Subcutaneous abdominal adipose tissue (tissue), 5 donors: ENCODE data around the gene LGR6.

Experiments used
- H3K27ac ChIP-seq: one replicate; pipeline ENCODE4 v1.7.0; 2013; ENCODE audit warnings: low read depth, mild to moderate bottlenecking, inconsistent platforms, low read length, moderate library complexity
- H3K27me3 ChIP-seq, 5 donors: one replicate each; pipeline ENCODE4 v1.7.0; 2013; ENCODE audit warnings: low read length in 5 of 5, inconsistent platforms in 1 of 5; ENCODE audit not compliant: control insufficient read depth in 5 of 5, insufficient read depth in 4 of 5
- H3K36me3 ChIP-seq, 5 donors: one replicate each; pipeline ENCODE4 v1.7.0; 2013; ENCODE audit warnings: low read length in 5 of 5; ENCODE audit not compliant: control insufficient read depth in 5 of 5, insufficient read depth in 5 of 5
- H3K4me1 ChIP-seq, 5 donors: one replicate each; pipeline ENCODE4 v1.7.0; 2013; ENCODE audit warnings: low read length in 5 of 5, mild to moderate bottlenecking in 3 of 5, moderate library complexity in 1 of 5; ENCODE audit not compliant: control insufficient read depth in 5 of 5, insufficient read depth in 5 of 5
- H3K4me3 ChIP-seq, 5 donors: one replicate each; pipeline ENCODE4 v1.7.0; 2013; ENCODE audit warnings: low read length in 5 of 5, low read depth in 1 of 5
- H3K9ac ChIP-seq, 5 donors: one replicate each; pipeline ENCODE4 v1.7.0; 2013; ENCODE audit warnings: low read length in 5 of 5, mild to moderate bottlenecking in 4 of 5, moderate library complexity in 3 of 5
- H3K9me3 ChIP-seq, 5 donors: one replicate each; pipeline ENCODE4 v1.7.0; 2013; ENCODE audit warnings: low read length in 5 of 5; ENCODE audit not compliant: control insufficient read depth in 5 of 5
- donor health status: healthy.
- donor health status: healthy.
- donor health status: healthy.
- donor health status: healthy.
- donor health status: healthy.

The LGR6 gene

GRCh38 chr1:202207292-202207691 lies 13.7 kb downstream of the LGR6 start:
- Histone ChIP-seq H3K9me3 (no peaks in the 10 kb centered on the region), H3K36me3 (no peaks in the 10 kb centered on the region), H3K4me3 (no peak overlapping the region), H3K9ac (no peak overlapping the region), H3K27ac (no peak overlapping the region), H3K4me1 (no peaks in the 10 kb centered on the region), H3K27me3 (peaks cover 15 to 36% (median 17%) of the 10 kb centered on the region in 5 donors)

- Histone ChIP-seq H3K9me3 (no peaks in the 10 kb centered on the region), H3K4me3 (no peak overlapping the region), H3K4me1 (no peaks in the 10 kb centered on the region), H3K27ac (no peak overlapping the region), H3K27me3 (peaks cover 23 to 43% (median 27%) of the 10 kb centered on the region in 5 donors), H3K36me3 (no peaks in the 10 kb centered on the region), H3K9ac (no peak overlapping the region)
These were observed 14.8 kb downstream of the LGR6 start for GRCh38 chr1:202208351-202208857.

- Histone ChIP-seq H3K27ac (no peak overlapping the region), H3K36me3 (no peaks in the 10 kb centered on the region), H3K27me3 (peaks cover 34 to 54% (median 44%) of the 10 kb centered on the region in 5 donors), H3K9me3 (no peaks in the 10 kb centered on the region), H3K4me3 (no peak overlapping the region), H3K9ac (no peak overlapping the region), H3K4me1 (peaks cover 0 to 5% (median 3%) of the 10 kb centered on the region in 5 donors)
These were observed 16.8 kb downstream of the LGR6 start for GRCh38 chr1:202210385-202210784.

- Histone ChIP-seq H3K27me3 (peaks cover 38 to 53% (median 50%) of the 10 kb centered on the region in 5 donors), H3K9me3 (no peaks in the 10 kb centered on the region), H3K4me1 (peaks cover 0 to 5% (median 3%) of the 10 kb centered on the region in 5 donors), H3K9ac (no peak overlapping the region), H3K36me3 (no peaks in the 10 kb centered on the region), H3K27ac (no peak overlapping the region), H3K4me3 (no peak overlapping the region)
These were observed 17.4 kb downstream of the LGR6 start for GRCh38 chr1:202210969-202211368.

GRCh38 chr1:202212787-202213186 lies 19.2 kb downstream of the LGR6 start:
- peaks cover 0 to 5% (median 3%) of the 10 kb centered on the region in 5 donors for H3K4me1 ChIP-seq
- no peak overlapping the region for H3K9ac ChIP-seq
- H3K27ac ChIP-seq, result no peak overlapping the region
- no peaks in the 10 kb centered on the region for H3K9me3 ChIP-seq
- H3K4me3 ChIP-seq, result no peak overlapping the region
- peaks cover 38 to 55% (median 47%) of the 10 kb centered on the region in 5 donors for H3K27me3 ChIP-seq
- H3K36me3 ChIP-seq, result no peaks in the 10 kb centered on the region

- peaks cover 0 to 5% (median 3%) of the 10 kb centered on the region in 5 donors for H3K4me1 ChIP-seq
- no peak overlapping the region for H3K9ac ChIP-seq
- no peaks in the 10 kb centered on the region for H3K9me3 ChIP-seq
- no peaks in the 10 kb centered on the region for H3K36me3 ChIP-seq
- H3K27me3 ChIP-seq, result peaks cover 43 to 54% (median 48%) of the 10 kb centered on the region in 5 donors
- no peak overlapping the region for H3K27ac ChIP-seq
- H3K4me3 ChIP-seq, result no peak overlapping the region
These were observed 19.9 kb downstream of the LGR6 start for GRCh38 chr1:202213361-202214088.

- Histone ChIP-seq H3K9me3 (no peaks in the 10 kb centered on the region), H3K4me3 (peak overlapping the region in 1 of 5 donors; percentile 18), H3K36me3 (no peaks in the 10 kb centered on the region), H3K4me1 (peaks cover 0 to 5% (median 3%) of the 10 kb centered on the region in 5 donors), H3K27ac (no peak overlapping the region), H3K9ac (no peak overlapping the region), H3K27me3 (peaks cover 45 to 57% (median 49%) of the 10 kb centered on the region in 5 donors)
These were observed 20.7 kb downstream of the LGR6 start for GRCh38 chr1:202214089-202214843.

GRCh38 chr1:202215472-202216130 lies 22.0 kb downstream of the LGR6 start:
- H3K27me3 ChIP-seq, result peaks cover 43 to 61% (median 49%) of the 10 kb centered on the region in 5 donors
- H3K36me3 ChIP-seq, result no peaks in the 10 kb centered on the region
- no peak overlapping the region for H3K4me3 ChIP-seq
- H3K9ac ChIP-seq, result no peak overlapping the region
- no peaks in the 10 kb centered on the region for H3K9me3 ChIP-seq
- H3K27ac ChIP-seq, result no peak overlapping the region
- H3K4me1 ChIP-seq, result peaks cover 0 to 5% (median 3%) of the 10 kb centered on the region in 5 donors

GRCh38 chr1:202216691-202217090 lies 23.1 kb downstream of the LGR6 start:
- Histone ChIP-seq H3K9me3 (no peaks in the 10 kb centered on the region), H3K4me3 (no peak overlapping the region), H3K4me1 (peaks cover 0 to 5% (median 3%) of the 10 kb centered on the region in 5 donors), H3K9ac (no peak overlapping the region), H3K27ac (no peak overlapping the region), H3K36me3 (no peaks in the 10 kb centered on the region), H3K27me3 (peaks cover 41 to 64% (median 53%) of the 10 kb centered on the region in 5 donors)
